ENCODE data around the gene GPR34. TPM values are rescaled to one million over a fixed set of nuclear protein-coding genes. Genes with fewer than 3 reads are reported as not detected.
A peak's percentile ranks its signal among the peaks of the same experiment; 100 is the strongest.
"Not testable (repeated sequence)": the region's sequence is repeated elsewhere in the genome, so short reads cannot be mapped to it uniquely, and the experiment has no call there.

Gene GPR34, protein sequence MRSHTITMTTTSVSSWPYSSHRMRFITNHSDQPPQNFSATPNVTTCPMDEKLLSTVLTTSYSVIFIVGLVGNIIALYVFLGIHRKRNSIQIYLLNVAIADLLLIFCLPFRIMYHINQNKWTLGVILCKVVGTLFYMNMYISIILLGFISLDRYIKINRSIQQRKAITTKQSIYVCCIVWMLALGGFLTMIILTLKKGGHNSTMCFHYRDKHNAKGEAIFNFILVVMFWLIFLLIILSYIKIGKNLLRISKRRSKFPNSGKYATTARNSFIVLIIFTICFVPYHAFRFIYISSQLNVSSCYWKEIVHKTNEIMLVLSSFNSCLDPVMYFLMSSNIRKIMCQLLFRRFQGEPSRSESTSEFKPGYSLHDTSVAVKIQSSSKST
- 1 to 10 TPM in 1 of 2 donors, under 1 TPM in 1; 0.64 to 1.5 TPM for total RNA-seq

DNA sequence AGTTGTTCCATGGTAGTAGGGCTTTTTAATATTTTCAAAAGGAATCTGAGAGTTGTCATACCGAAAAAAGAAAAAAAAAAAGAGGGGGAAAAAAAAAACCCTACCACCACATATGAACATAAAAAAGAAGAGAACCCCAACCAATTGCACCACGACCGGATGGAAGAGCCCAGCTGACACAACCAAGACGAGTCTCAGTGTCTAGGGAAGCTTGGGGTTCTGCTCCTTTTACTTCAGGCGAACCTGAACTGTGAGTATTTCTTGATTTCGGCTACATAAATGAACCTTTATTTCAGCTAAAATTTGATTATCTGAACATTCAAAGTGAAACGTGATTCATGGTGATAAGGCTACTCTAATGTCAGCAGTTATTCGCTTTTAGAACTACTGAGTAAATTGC is at the start of gene GPR34:
Gene GPR34, plus strand, starts transcription at position 139 of the 400 bp plus-strand sequence. CDS start 6,661 bp downstream, outside the sequence.
- H3K4me1 Mint-ChIP-seq (ENCODE audit: low read depth in 2 of 2), result peaks cover 20 to 36% of the 10 kb centered on the region in 2 donors
- no peaks in the 10 kb centered on the region for H3K9me3 Mint-ChIP-seq
- DNase-seq (ENCODE audit: low spot score) (no peak), ATAC-seq (peak; percentile 59 to 67)
- H3K27ac Mint-ChIP-seq, result peak within 1 kb of the TSS in 1 of 2 donors; percentile 43
- peaks cover 3% of the 10 kb centered on the region for H3K36me3 Mint-ChIP-seq
- H3K4me3 Mint-ChIP-seq, result peak within 1 kb of the TSS; percentile 67
- H3K27me3 Mint-ChIP-seq, result peaks cover 0 to 15% of the 10 kb centered on the region in 2 donors

DNA sequence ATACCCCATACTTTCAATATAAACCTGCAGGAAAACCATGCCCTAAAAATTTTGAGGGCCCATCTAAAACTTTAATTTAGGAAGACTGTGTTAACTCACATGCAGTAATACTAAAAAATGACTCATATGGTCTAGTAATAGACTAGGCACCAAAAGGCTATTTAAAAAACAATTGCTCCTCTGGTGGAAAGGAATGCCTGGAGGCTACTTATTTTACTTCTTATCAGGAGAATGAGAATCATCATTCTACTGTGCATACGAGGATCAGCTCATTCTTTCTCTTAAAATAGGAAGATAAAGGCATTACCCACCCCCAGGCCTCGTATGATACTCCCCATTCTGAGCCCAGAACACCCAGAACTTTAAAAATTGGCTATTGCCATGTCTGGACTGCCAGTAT is 42.6 kb upstream of the GPR34 start:
- H3K27ac Mint-ChIP-seq, result not testable (repeated sequence)

GRCh38 chrX:41653125-41653524 is 35.6 kb upstream of the GPR34 start:
- Mint-ChIP-seq H3K4me3 (no peak overlapping the region), H3K36me3 (peaks cover 33% of the 10 kb centered on the region), H3K27ac (no peak overlapping the region), H3K9me3 (peaks cover 4% of the 10 kb centered on the region), H3K4me1 (ENCODE audit: low read depth in 2 of 2) (peaks cover 0 to under 1% of the 10 kb centered on the region in 2 donors), H3K27me3 (peaks cover 0 to 18% of the 10 kb centered on the region in 2 donors)
- DNase-seq (ENCODE audit: low spot score) (no peak), ATAC-seq (no peak)

More for the DNA sequence above, 42.6 kb upstream of the GPR34 start:
- peaks cover 12% of the 10 kb centered on the region for H3K9me3 Mint-ChIP-seq
- not testable (repeated sequence) for DNase-seq (ENCODE audit: low spot score); ATAC-seq; H3K4me1 Mint-ChIP-seq (ENCODE audit: low read depth in 2 of 2); H3K4me3 Mint-ChIP-seq
- H3K36me3 Mint-ChIP-seq, result peaks cover 24% of the 10 kb centered on the region
- peaks cover 0 to 14% of the 10 kb centered on the region in 2 donors for H3K27me3 Mint-ChIP-seq

DNA sequence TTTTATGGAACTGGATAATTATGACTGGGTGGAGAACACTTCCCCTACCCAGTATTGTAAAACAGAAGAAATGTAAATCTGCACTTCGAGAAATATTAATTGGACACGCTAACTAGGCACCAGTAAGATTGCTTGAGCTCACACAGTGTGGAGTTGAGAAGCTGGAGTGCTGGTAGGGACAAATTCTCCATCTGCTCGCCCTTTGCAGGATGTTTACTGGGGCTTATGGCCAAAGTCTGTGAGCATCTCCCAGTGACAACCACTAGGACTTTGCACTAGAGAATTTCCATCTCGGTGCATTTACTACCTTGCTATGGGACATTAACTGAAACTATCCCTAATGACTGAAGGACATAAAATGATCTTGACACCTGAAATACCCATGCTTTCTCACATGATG is 33.7 kb upstream of the GPR34 start:
- H3K27ac Mint-ChIP-seq, result no peak overlapping the region
- ATAC-seq (no peak), DNase-seq (ENCODE audit: low spot score) (no peak)
- no peak overlapping the region for H3K4me3 Mint-ChIP-seq
- H3K27me3 Mint-ChIP-seq, result peaks cover 0 to 19% of the 10 kb centered on the region in 2 donors
- H3K9me3 Mint-ChIP-seq, result no peaks in the 10 kb centered on the region
- peaks cover 28% of the 10 kb centered on the region for H3K36me3 Mint-ChIP-seq
- H3K4me1 Mint-ChIP-seq (ENCODE audit: low read depth in 2 of 2), result peaks cover 0 to 3% of the 10 kb centered on the region in 2 donors

- H3K27ac Mint-ChIP-seq, result no peak overlapping the region
- H3K4me1 Mint-ChIP-seq (ENCODE audit: low read depth in 2 of 2), result peaks cover 0 to 3% of the 10 kb centered on the region in 2 donors
- ATAC-seq (no peak), DNase-seq (ENCODE audit: low spot score) (no peak)
- H3K4me3 Mint-ChIP-seq, result no peak overlapping the region
- H3K9me3 Mint-ChIP-seq, result no peaks in the 10 kb centered on the region
- peaks cover 28% of the 10 kb centered on the region for H3K36me3 Mint-ChIP-seq
- H3K27me3 Mint-ChIP-seq, result peaks cover 0 to 19% of the 10 kb centered on the region in 2 donors
Observed at GRCh38 chrX:41655631-41656030, 33.1 kb upstream of the GPR34 start.

DNA sequence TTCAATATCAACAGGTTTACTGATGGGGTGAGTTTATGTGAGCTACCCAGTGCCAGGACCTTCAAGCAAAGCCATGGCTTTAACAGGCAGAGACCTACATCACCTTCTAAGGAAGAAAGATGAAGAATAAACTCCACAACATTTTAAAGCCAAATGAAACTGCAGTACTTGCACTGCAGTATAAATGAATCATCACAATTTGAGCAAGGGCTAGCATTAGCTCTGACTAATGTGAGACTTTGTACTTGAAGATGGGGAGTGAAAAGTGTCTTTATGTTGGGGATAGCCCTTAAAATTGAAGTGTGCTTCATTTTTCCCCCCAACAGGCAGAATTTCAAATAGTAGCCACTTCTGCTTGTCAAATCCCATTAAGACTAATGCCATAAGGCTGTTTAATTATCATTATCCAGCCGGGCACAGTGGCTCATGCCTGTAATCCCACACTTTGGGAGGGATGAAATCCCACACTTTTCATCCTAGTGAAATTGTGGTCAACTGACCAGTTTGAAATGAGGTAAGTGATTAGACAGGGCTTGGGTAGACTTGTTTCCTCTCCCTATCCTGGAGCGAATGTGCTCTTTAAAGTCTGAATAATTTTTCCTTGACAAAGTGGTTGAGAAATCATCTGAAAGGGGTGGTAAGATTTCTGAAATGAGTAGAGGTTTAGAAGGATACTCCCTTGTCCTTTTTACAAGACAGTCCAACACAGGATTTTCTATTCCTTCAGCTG is 27.2 kb upstream of the GPR34 start:
- Mint-ChIP-seq H3K9me3 (no peaks in the 10 kb centered on the region), H3K4me3 (no peak overlapping the region), H3K27ac (no peak overlapping the region), H3K27me3 (peaks cover 0 to 17% of the 10 kb centered on the region in 2 donors), H3K4me1 (ENCODE audit: low read depth in 2 of 2) (peaks cover 18 to 19% of the 10 kb centered on the region in 2 donors), H3K36me3 (peaks cover 16% of the 10 kb centered on the region)
- no peak for DNase-seq (ENCODE audit: low spot score)
- no peak for ATAC-seq

DNA sequence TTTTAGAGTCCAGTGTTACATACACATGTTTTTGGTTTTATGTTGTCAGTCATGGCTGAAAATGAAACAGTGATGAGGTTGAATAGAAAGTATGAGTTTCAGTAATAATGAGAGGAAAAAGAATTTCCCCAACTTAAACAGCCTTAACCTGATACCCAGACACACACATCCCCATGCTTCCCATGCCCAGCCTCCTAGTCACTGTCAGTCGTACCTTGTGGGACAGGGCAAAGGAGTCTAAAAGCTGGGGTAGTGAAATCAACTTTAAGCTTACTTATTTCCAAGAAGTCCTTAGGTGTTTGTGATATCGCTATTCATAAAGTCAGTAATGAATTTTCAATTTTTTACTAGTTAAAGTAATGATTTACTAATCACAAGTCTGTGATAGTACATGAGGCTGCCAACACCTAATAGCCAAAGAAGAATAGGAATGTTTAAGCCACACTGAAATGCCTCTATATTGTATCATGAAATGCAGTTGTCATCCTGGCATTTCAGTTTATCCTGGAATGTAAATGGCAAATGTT is 24.3 kb upstream of the GPR34 start:
- H3K27ac Mint-ChIP-seq, result peak overlapping the region; percentile 72 to 86

DNA sequence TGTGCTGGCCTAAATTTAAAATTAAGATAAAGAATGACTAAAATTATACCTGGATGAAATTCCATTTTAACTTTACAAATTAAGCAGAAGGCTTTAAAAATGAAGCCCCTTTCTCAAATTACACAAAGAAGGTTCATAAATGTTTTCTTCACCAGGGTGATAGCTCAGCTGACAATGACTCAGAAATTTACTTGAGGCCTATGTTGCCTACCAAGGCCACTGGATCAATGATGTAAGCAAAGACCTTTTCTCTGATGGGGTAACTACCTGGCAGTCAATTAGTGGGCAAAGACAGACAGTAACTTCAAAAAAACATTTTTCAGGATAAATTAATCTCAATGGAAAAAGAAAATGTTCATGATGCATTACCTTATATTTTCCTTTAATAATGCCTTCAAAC is 23.9 kb upstream of the GPR34 start:
- no peaks in the 10 kb centered on the region for H3K9me3 Mint-ChIP-seq
- DNase-seq (ENCODE audit: low spot score) (no peak), ATAC-seq (no peak)
- H3K27ac Mint-ChIP-seq, result peak overlapping the region; percentile 72 to 86
- peaks cover 0 to 14% of the 10 kb centered on the region in 2 donors for H3K27me3 Mint-ChIP-seq
- peaks cover 21 to 23% of the 10 kb centered on the region in 2 donors for H3K4me1 Mint-ChIP-seq (ENCODE audit: low read depth in 2 of 2)
- peak overlapping the region; percentile 71 for H3K4me3 Mint-ChIP-seq
- peaks cover 5% of the 10 kb centered on the region for H3K36me3 Mint-ChIP-seq

More for the DNA sequence above, 24.3 kb upstream of the GPR34 start:
- ATAC-seq (peak; percentile 48 to 61), DNase-seq (ENCODE audit: low spot score) (no peak)
- peaks cover 0 to 14% of the 10 kb centered on the region in 2 donors for H3K27me3 Mint-ChIP-seq
- H3K4me1 Mint-ChIP-seq (ENCODE audit: low read depth in 2 of 2), result peaks cover 21 to 23% of the 10 kb centered on the region in 2 donors
- H3K9me3 Mint-ChIP-seq, result no peaks in the 10 kb centered on the region
- H3K4me3 Mint-ChIP-seq, result peak overlapping the region; percentile 36
- H3K36me3 Mint-ChIP-seq, result peaks cover 5% of the 10 kb centered on the region

- Mint-ChIP-seq H3K4me1 (ENCODE audit: low read depth in 2 of 2) (peaks cover 21 to 23% of the 10 kb centered on the region in 2 donors), H3K27ac (peak overlapping the region; percentile 72 to 86), H3K27me3 (peaks cover 0 to 14% of the 10 kb centered on the region in 2 donors), H3K9me3 (no peaks in the 10 kb centered on the region), H3K36me3 (peaks cover 5% of the 10 kb centered on the region), H3K4me3 (peak overlapping the region; percentile 71)
- no peak for ATAC-seq
- no peak for DNase-seq (ENCODE audit: low spot score)
Observed at GRCh38 chrX:41665686-41666085, 23.1 kb upstream of the GPR34 start.

DNA sequence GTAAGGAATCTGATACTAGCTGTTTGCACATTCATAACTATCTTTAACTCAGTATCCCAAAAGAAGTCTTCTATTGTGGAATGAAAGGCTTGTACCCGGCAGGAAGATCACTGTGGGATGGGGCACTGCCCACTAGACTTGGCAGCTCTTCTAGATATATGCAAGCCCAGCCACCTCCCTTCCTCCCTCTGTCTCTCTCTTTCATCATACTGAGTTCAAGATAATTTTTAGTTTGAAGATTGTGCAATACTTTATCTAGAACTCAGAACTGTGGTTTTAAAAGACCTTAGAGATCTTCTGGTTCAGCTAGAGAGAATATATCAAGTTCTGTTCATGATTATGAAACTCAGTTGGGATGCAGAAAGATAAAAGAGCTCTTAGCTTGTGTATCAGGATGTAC is 22.5 kb upstream of the GPR34 start:
- no peaks in the 10 kb centered on the region for H3K9me3 Mint-ChIP-seq
- H3K27ac Mint-ChIP-seq, result peak overlapping the region; percentile 72 to 86
- peaks cover 0 to 11% of the 10 kb centered on the region in 2 donors for H3K27me3 Mint-ChIP-seq
- ATAC-seq, result peak; percentile 62 to 71
- H3K4me3 Mint-ChIP-seq, result peak overlapping the region; percentile 71
- H3K36me3 Mint-ChIP-seq, result peaks cover 5% of the 10 kb centered on the region
- DNase-seq (ENCODE audit: low spot score), result no peak
- peaks cover 21 to 23% of the 10 kb centered on the region in 2 donors for H3K4me1 Mint-ChIP-seq (ENCODE audit: low read depth in 2 of 2)

DNA sequence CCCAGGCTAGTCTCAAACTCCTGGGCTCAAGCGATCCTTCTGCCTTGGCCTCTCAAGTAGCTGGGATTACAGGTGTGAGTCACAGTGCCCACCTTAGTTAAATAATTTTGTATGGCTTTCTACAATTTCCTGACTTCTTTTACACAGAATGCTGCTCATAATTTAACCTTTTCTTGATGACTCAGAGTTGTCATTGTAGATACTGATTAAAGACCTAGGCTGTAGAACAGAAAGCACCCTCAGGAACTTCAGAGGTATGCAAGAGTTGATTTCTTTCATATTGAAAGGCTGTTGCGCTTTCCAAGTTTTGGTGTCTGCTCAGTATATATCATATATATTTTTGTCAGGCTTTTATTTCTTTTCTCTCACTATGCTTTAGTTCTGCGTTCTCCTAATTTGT is 21.1 kb upstream of the GPR34 start:
- no peaks in the 10 kb centered on the region for H3K9me3 Mint-ChIP-seq
- peaks cover 0 to 14% of the 10 kb centered on the region in 2 donors for H3K27me3 Mint-ChIP-seq
- DNase-seq (ENCODE audit: low spot score) (no peak), ATAC-seq (no peak)
- peaks cover 5% of the 10 kb centered on the region for H3K36me3 Mint-ChIP-seq
- no peak overlapping the region for H3K27ac Mint-ChIP-seq
- H3K4me1 Mint-ChIP-seq (ENCODE audit: low read depth in 2 of 2), result peaks cover 23 to 30% of the 10 kb centered on the region in 2 donors
- no peak overlapping the region for H3K4me3 Mint-ChIP-seq

- DNase-seq (ENCODE audit: low spot score) (no peak), ATAC-seq (no peak)
- Mint-ChIP-seq H3K9me3 (no peaks in the 10 kb centered on the region), H3K27ac (no peak overlapping the region), H3K27me3 (peaks cover 0 to 19% of the 10 kb centered on the region in 2 donors), H3K36me3 (peaks cover 5% of the 10 kb centered on the region), H3K4me1 (ENCODE audit: low read depth in 2 of 2) (peaks cover 22 to 37% of the 10 kb centered on the region in 2 donors), H3K4me3 (no peak overlapping the region)
Observed at GRCh38 chrX:41670112-41670511, 18.7 kb upstream of the GPR34 start.

GRCh38 chrX:41671082-41671481 is 17.7 kb upstream of the GPR34 start:
- ATAC-seq (no peak), DNase-seq (ENCODE audit: low spot score) (no peak)
- Mint-ChIP-seq H3K27ac (no peak overlapping the region), H3K27me3 (peaks cover 0 to 20% of the 10 kb centered on the region in 2 donors), H3K36me3 (no peaks in the 10 kb centered on the region), H3K4me3 (no peak overlapping the region), H3K4me1 (ENCODE audit: low read depth in 2 of 2) (peaks cover 14 to 28% of the 10 kb centered on the region in 2 donors), H3K9me3 (no peaks in the 10 kb centered on the region)

All from natural killer cell treated with Interleukin-12 subunit alpha and Interleukin-12 subunit beta and Interleukin-15 and Interleukin-18, amount 100 ng/mL, for 72 hours (primary cell).